Parathyroid adenoma (tissue), 2 donors: ENCODE data around the gene CDIP1.
"Not testable (repeated sequence)": the region's sequence is repeated elsewhere in the genome, so short reads cannot be mapped to it uniquely, and the experiment has no call there.

Experiments
- H2AFZ ChIP-seq: fragments of 300-600 bp; sonication (generic); one replicate; pipeline ENCODE4 v1.7.0; 2017; ENCODE audit warnings: antibody characterized with exemption, mild to moderate bottlenecking
- H3K27ac ChIP-seq: fragments of 300-600 bp; sonication (generic); one replicate; pipeline ENCODE4 v1.7.0; 2017
- H3K27me3 ChIP-seq: fragments of 300-600 bp; sonication (generic); one replicate; pipeline ENCODE4 v1.7.0; 2017; ENCODE audit warnings: low read length; ENCODE audit not compliant: control insufficient read depth, insufficient read depth
- H3K36me3 ChIP-seq: fragments of 300-600 bp; sonication (generic); one replicate; pipeline ENCODE4 v1.7.0; 2017; ENCODE audit warnings: low read length; ENCODE audit not compliant: control insufficient read depth, insufficient read depth
- H3K4me1 ChIP-seq: fragments of 300-600 bp; sonication (generic); one replicate; pipeline ENCODE4 v1.7.0; 2017; ENCODE audit warnings: control low read depth
- H3K4me2 ChIP-seq: fragments of 300-600 bp; sonication (generic); one replicate; pipeline ENCODE4 v1.7.0; 2017; ENCODE audit warnings: low read length
- H3K4me3 ChIP-seq: fragments of 300-600 bp; sonication (generic); one replicate; pipeline ENCODE4 v1.7.0; 2017; ENCODE audit warnings: low read depth, low read length
- H3K79me2 ChIP-seq: fragments of 300-600 bp; sonication (generic); one replicate; pipeline ENCODE4 v1.7.0; 2017; ENCODE audit warnings: control low read depth
- H3K9ac ChIP-seq: fragments of 300-600 bp; sonication (generic); one replicate; pipeline ENCODE4 v1.7.0; 2017; ENCODE audit warnings: mild to moderate bottlenecking
- H3K9me3 ChIP-seq: fragments of 300-600 bp; sonication (generic); one replicate; pipeline ENCODE4 v1.7.0; 2017; ENCODE audit warnings: low read length; ENCODE audit not compliant: control insufficient read depth
- CTCF ChIP-seq: fragments of 300-600 bp; sonication (generic); IDR thresholded peaks from one replicate; pipeline ENCODE4 v1.7.0; 2017; ENCODE audit warnings: antibody characterized with exemption, mild to moderate bottlenecking
- donor health status: primary hyperparathyroidism.

The CDIP1 gene

GRCh38 chr16:4578961-4579530 is 40.5 kb upstream of the CDIP1 start:
- no peak overlapping the region for H3K9ac ChIP-seq
- H3K27me3 ChIP-seq: no peaks in the 10 kb centered on the region
- H3K4me3 ChIP-seq: no peak overlapping the region
- H3K4me2 ChIP-seq: no peak overlapping the region
- no peaks in the 10 kb centered on the region for H3K36me3 ChIP-seq
- no peaks in the 10 kb centered on the region for H3K79me2 ChIP-seq
- no peaks in the 10 kb centered on the region for H3K9me3 ChIP-seq
- no peaks in the 10 kb centered on the region for H3K4me1 ChIP-seq
- no peak overlapping the region for H2AFZ ChIP-seq
- TF ChIP-seq CTCF: no peak
- no peak overlapping the region for H3K27ac ChIP-seq

DNA sequence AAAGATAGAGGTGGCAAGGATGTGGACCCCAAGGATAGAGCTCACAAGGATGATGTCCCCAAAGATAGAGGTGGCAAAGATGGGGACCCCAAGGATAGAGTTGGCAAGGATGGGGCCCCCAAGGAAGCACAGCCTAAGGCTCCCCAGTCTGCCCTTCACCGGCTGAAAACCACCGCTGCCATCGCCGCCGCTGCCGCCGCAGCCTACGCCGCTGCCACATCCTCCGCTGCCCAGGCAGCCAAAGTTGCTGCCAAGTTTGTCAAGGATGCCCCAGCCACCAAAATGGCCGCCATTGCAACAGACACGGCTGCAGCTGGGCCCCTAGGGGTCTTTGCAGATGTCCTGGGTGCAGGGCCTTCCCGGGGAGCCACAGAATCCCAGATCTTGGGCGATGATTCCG is 37.4 kb upstream of the CDIP1 start:
- H3K27ac ChIP-seq: no peak overlapping the region
- H3K4me3 ChIP-seq: no peak overlapping the region
- H2AFZ ChIP-seq: no peak overlapping the region
- no peak overlapping the region for H3K4me2 ChIP-seq
- H3K36me3 ChIP-seq: no peaks in the 10 kb centered on the region
- no peak for TF ChIP-seq CTCF
- H3K4me1 ChIP-seq: no peaks in the 10 kb centered on the region
- no peak overlapping the region for H3K9ac ChIP-seq
- H3K27me3 ChIP-seq: no peaks in the 10 kb centered on the region
- H3K9me3 ChIP-seq: no peaks in the 10 kb centered on the region
- H3K79me2 ChIP-seq: no peaks in the 10 kb centered on the region

GRCh38 chr16:4574919-4575705 is 36.5 kb upstream of the CDIP1 start:
- Histone ChIP-seq H3K36me3 (no peaks in the 10 kb centered on the region), H2AFZ (no peak overlapping the region), H3K4me1 (no peaks in the 10 kb centered on the region), H3K4me2 (no peak overlapping the region), H3K9me3 (no peaks in the 10 kb centered on the region), H3K9ac (no peak overlapping the region), H3K27me3 (no peaks in the 10 kb centered on the region), H3K79me2 (no peaks in the 10 kb centered on the region), H3K4me3 (no peak overlapping the region), H3K27ac (no peak overlapping the region)
- no peak for TF ChIP-seq CTCF

DNA sequence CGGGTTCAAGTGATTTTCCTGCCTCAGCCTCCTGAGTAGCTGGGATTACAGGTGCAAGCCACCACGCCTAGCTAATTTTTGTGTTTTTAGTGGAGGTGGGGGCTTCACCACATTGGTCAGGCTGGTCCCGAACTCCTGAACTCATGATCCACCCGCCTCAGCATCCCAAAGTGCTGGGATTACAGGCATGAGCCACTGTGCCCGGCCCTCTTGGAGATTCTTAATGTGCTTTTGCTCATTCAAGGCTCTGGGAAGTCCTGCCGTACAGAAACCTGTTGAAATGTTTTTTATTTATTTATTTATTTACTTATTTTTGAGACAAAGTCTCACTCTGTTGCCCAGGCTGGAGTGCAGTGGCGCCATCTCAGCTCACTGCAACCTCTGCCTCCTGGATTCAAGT is 35.4 kb upstream of the CDIP1 start:
- H3K27ac ChIP-seq, H3K4me3 ChIP-seq, H3K27me3 ChIP-seq, H3K79me2 ChIP-seq, H3K36me3 ChIP-seq, H3K9ac ChIP-seq, H2AFZ ChIP-seq, H3K4me2 ChIP-seq, H3K9me3 ChIP-seq, H3K4me1 ChIP-seq: not testable (repeated sequence)

DNA sequence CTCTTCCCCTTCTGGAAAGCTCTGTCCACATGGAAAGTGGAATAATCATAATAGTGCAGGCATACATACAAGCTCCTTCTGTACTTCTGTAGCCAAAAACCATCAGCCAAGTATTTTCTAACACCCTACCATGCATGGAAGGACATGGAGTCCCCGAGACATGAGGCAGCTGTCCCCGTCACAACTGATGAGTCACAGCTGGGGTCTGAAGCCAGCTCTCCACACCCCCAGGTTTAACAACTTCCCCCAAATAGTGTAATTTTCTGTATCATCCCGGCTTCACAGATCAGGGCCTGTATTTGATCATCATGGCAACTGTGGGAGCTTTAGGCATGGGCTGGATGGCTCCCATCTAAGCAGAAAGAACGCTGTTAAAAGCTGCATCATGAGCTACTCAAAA is 34.1 kb upstream of the CDIP1 start:
- Histone ChIP-seq H3K36me3 (no peaks in the 10 kb centered on the region), H3K4me1 (no peaks in the 10 kb centered on the region), H3K9me3 (no peaks in the 10 kb centered on the region), H2AFZ (no peak overlapping the region), H3K4me2 (no peak overlapping the region), H3K27me3 (no peaks in the 10 kb centered on the region), H3K4me3 (no peak overlapping the region), H3K27ac (no peak overlapping the region), H3K9ac (no peak overlapping the region), H3K79me2 (no peaks in the 10 kb centered on the region)
- TF ChIP-seq CTCF: no peak
